H1 (cell line): Measurements from ENCODE around the gene ZNF385B.

Experiments used
- CTCF ChIP-seq, 3 experiments: IDR thresholded peaks; 1 replicate in 2 of 3; 2 replicates in 1 of 3; pipeline versions ENCODE4 v1.5.1 to v1.6.1; 2011; ENCODE audit warnings: low read length in 3 of 3, mild to moderate bottlenecking in 3 of 3, inconsistent platforms in 2 of 3, low read depth in 1 of 3, moderate library complexity in 1 of 3; ENCODE audit not compliant: insufficient read depth in 1 of 3; ENCODE audit errors: control extremely low read depth in 1 of 3
- EGR1 ChIP-seq: IDR thresholded peaks from 2 replicates; pipeline ENCODE4 v1.6.1; 2011; ENCODE audit warnings: low read depth, low read length, borderline replicate concordance
- MAX ChIP-seq: IDR thresholded peaks from 2 replicates; pipeline ENCODE4 v1.6.1; 2012; ENCODE audit warnings: inconsistent platforms
- TAF1 ChIP-seq: IDR thresholded peaks from 2 replicates; pipeline ENCODE4 v1.6.1; 2011; ENCODE audit warnings: mild to moderate bottlenecking, low read depth, low read length
- TF ChIP-seq, protein P1 (sequence below): IDR thresholded peaks from 2 replicates; pipeline ENCODE4 v1.6.1; 2011; ENCODE audit warnings: low read length, improper control_type of control experiment

DNA sequence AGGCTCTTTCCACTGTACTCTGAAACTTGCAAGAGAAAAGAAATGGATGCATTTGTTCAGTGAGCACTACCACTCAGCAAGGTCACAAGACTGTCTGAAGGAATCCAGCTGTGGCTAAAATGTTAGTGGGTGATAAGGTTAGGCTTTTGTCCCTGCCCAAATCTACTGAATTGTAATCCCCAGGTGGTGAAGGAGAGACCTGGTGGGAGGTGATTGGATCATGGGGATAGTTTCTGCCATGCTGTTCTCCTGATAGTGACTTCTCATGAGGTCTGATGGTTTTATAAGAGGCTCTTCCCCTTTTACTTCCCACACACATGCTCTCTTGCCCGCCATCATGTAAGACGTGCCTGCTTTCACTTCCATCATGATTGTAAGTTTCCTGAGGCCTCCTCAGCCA is 68.2 kb downstream of the ZNF385B start:
- TF ChIP-seq EGR1 (no peak), CTCF (IDR thresholded peaks at IDR 0.05; ENCODE audit: control extremely low read depth in 1 of 3, insufficient read depth in 1 of 3, low read depth in 1 of 3, low read length in 3 of 3) (no peak), TAF1 (no peak), MAX (no peak)
- TF ChIP-seq, protein P1, sequence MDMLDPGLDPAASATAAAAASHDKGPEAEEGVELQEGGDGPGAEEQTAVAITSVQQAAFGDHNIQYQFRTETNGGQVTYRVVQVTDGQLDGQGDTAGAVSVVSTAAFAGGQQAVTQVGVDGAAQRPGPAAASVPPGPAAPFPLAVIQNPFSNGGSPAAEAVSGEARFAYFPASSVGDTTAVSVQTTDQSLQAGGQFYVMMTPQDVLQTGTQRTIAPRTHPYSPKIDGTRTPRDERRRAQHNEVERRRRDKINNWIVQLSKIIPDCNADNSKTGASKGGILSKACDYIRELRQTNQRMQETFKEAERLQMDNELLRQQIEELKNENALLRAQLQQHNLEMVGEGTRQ = no peak
